Lower leg skin (tissue), 3 donors: ENCODE data around the gene PRLH.

Source experiments
- CTCF ChIP-seq, 3 donors: fragments of 450-650 bp; IDR thresholded peaks; one replicate each; pipeline ENCODE4 v1.5.1; 2016; ENCODE audit warnings: antibody characterized with exemption in 3 of 3, mild to moderate bottlenecking in 3 of 3, moderate library complexity in 2 of 3
- POLR2A ChIP-seq, 2 donors: fragments of 450-650 bp; IDR thresholded peaks; one replicate each; pipeline ENCODE4 v1.6.1; 2016 to 2017; ENCODE audit warnings: antibody characterized with exemption in 2 of 2, mild to moderate bottlenecking in 1 of 2, moderate library complexity in 1 of 2

- no peak for TF ChIP-seq CTCF (IDR thresholded peaks at IDR 0.05)
- TF ChIP-seq POLR2A (IDR thresholded peaks at IDR 0.05), result no peak
Measured at GRCh38 chr2:237597196-237598145, 31.1 kb downstream of the PRLH start.
